ENCODE measurements around the gene GGTLC3.
"Not testable (repeated sequence)": the region's sequence is repeated elsewhere in the genome, so short reads cannot be mapped to it uniquely, and the experiment has no call there.

DNA sequence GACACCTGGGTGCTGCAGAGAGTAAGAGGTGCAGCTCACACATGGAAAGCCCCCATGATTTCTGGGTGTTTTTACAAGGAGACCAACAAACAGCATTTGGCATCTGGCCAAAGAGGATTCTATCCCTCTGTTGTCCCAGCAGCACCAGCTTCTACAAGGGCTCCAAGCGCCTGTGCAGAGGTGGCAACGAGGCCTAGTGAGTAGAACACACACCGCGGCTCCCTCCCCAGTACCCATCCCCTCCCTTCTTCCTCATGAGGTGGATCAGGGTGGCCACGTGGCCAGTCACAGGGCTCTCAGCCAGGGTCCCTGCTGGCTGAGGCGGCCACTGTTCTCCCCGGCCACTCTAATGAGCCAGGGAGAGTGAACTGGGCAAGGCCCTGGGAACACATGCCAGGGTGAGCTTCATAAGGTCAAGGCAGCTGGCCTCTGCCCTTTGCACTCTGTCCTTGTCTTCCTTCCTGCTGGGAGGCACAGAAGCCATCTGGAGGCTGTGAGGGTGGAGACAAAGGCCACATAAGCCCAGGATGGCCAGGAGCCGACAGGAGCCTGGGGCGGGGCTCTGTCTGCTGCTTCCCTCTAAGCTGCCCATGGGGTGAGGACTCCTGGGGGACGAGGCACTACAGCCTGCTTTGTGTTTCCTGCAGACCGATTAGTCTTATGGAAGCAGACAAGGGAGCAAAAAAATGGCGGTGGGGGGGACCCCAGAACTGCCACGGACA is 31.7 kb upstream of the GGTLC3 start:
- TF ChIP-seq, protein P1, sequence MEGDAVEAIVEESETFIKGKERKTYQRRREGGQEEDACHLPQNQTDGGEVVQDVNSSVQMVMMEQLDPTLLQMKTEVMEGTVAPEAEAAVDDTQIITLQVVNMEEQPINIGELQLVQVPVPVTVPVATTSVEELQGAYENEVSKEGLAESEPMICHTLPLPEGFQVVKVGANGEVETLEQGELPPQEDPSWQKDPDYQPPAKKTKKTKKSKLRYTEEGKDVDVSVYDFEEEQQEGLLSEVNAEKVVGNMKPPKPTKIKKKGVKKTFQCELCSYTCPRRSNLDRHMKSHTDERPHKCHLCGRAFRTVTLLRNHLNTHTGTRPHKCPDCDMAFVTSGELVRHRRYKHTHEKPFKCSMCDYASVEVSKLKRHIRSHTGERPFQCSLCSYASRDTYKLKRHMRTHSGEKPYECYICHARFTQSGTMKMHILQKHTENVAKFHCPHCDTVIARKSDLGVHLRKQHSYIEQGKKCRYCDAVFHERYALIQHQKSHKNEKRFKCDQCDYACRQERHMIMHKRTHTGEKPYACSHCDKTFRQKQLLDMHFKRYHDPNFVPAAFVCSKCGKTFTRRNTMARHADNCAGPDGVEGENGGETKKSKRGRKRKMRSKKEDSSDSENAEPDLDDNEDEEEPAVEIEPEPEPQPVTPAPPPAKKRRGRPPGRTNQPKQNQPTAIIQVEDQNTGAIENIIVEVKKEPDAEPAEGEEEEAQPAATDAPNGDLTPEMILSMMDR (conservative IDR thresholded peaks at IDR 0.05; ENCODE audit: low read depth, low read length): not testable (repeated sequence)
- not testable (repeated sequence) for TF ChIP-seq EZH2phosphoT487 (IDR thresholded peaks at IDR 0.05; ENCODE audit: borderline replicate concordance, low read length)

Measured in PC-3 (cell line).